Caco-2 (cell line): ENCODE measurements around the gene PRKCQ. TPM values are rescaled to one million over a fixed set of nuclear protein-coding genes. Genes with fewer than 3 reads are reported as not detected.

Source experiments
- BruUV-seq: library from RNA; stranded (reverse); fragments of 400-500 nt; replicated peaks from 2 replicates; lab custom pipeline; 2021; lab: Mats Ljungman, UMichigan
- CTCF ChIA-PET: fragments of 300-600 bp; sonication (Branson Sonifier 250); formaldehyde crosslinking; loops from one replicate; lab custom pipeline; 2022; ENCODE audit warnings: antibody characterized with exemption; lab: Charles Lee
- POLR2A ChIA-PET: fragments of 300-600 bp; sonication (Branson Sonifier 250); formaldehyde crosslinking; loops from one replicate; lab custom pipeline; 2022; ENCODE audit warnings: antibody characterized with exemption; lab: Charles Lee
- DNase-seq, 2 experiments: peaks; one replicate each; pipeline versions ENCODE4 v3.0.0 to v3.0.0-alpha.2; 2020 to 2022
- H3K27me3 ChIP-seq: replicated peaks from 2 replicates; pipeline ENCODE4 v1.6.0; 2011; ENCODE audit warnings: low read length; ENCODE audit not compliant: control insufficient read depth, insufficient read depth
- H3K36me3 ChIP-seq: 2 replicates; pipeline ENCODE4 v1.5.1; 2011; ENCODE audit warnings: low read length; ENCODE audit not compliant: control insufficient read depth, insufficient read depth
- H3K4me1 ChIP-seq: fragments of 250-450 bp; sonication (Bioruptor Pico); 2 replicates; pipeline ENCODE4 v1.5.1; 2020; ENCODE audit warnings: mild to moderate bottlenecking
- H3K4me3 ChIP-seq: 2 replicates; pipeline ENCODE4 v1.5.1; 2011; ENCODE audit warnings: low read depth, mild to moderate bottlenecking, control low read depth, low read length
- H3K9me3 ChIP-seq: fragments of 250-450 bp; sonication (Bioruptor Pico); 2 replicates; pipeline ENCODE4 v1.5.1; 2020; ENCODE audit warnings: mild to moderate bottlenecking, moderate library complexity
- H3K27ac Mint-ChIP-seq: one replicate; pipeline ENCODE4 v1.8.0; 2022; ENCODE audit warnings: mixed read lengths; ENCODE audit not compliant: unreplicated experiment
- H3K27me3 Mint-ChIP-seq: one replicate; pipeline ENCODE4 v1.8.0; 2022; ENCODE audit warnings: mixed read lengths; ENCODE audit not compliant: insufficient read depth, unreplicated experiment
- H3K36me3 Mint-ChIP-seq: one replicate; pipeline ENCODE4 v1.8.0; 2022; ENCODE audit warnings: mild to moderate bottlenecking, mixed read lengths; ENCODE audit not compliant: insufficient read depth, unreplicated experiment
- H3K4me1 Mint-ChIP-seq: one replicate; pipeline ENCODE4 v1.8.0; 2022; ENCODE audit warnings: low read depth, mixed read lengths; ENCODE audit not compliant: unreplicated experiment
- H3K4me3 Mint-ChIP-seq: one replicate; pipeline ENCODE4 v1.8.0; 2022; ENCODE audit warnings: mild to moderate bottlenecking, moderate library complexity, mixed read lengths; ENCODE audit not compliant: unreplicated experiment
- H3K9me3 Mint-ChIP-seq: one replicate; pipeline ENCODE4 v1.8.0; 2022; ENCODE audit warnings: mixed read lengths; ENCODE audit not compliant: unreplicated experiment
- CTCF ChIP-seq, 2 experiments: fragments of 200-600 bp in 1 of 2; IDR thresholded peaks; 1 replicate in 1 of 2; 2 replicates in 1 of 2; pipeline versions ENCODE4 v1.5.1 to v1.8.0; 2011 to 2022; ENCODE audit warnings: antibody characterized with exemption in 1 of 2, control low read depth in 1 of 2, inconsistent platforms in 1 of 2, low read depth in 1 of 2, low read length in 1 of 2, mild to moderate bottlenecking in 1 of 2, moderate library complexity in 1 of 2; ENCODE audit not compliant: insufficient read depth in 1 of 2, severe bottlenecking in 1 of 2, unreplicated experiment in 1 of 2
- intact Hi-C: fragments of 100-400 bp; cut with micrococcal nuclease; formaldehyde crosslinking; loops from one replicate; pipeline ENCODE4 v1.10.0; 2022; ENCODE audit not compliant: unreplicated experiment
- total RNA-seq: library from RNA; stranded (reverse); gene quantifications from 2 replicates; pipeline ENCODE4 v1.2.3, GENCODE V29; 2022

The PRKCQ gene
- total RNA-seq, 1 experiment from 2014 or later = 2.4 TPM

GRCh38 chr10:6622921-6623320 lies 42.8 kb upstream of the PRKCQ start:
- CTCF ChIA-PET = interaction anchor here (1.0 kb wide), 1 partner anchor 42 kb away, joined by 5 read pairs; no protein-coding TSS in a partner anchor
- POLR2A ChIA-PET = no interaction called here

GRCh38 chr10:6621536-6621935 lies 41.5 kb upstream of the PRKCQ start:
- TF ChIP-seq CTCF (IDR thresholded peaks at IDR 0.05; ENCODE audit: insufficient read depth in 1 of 2, low read depth in 1 of 2, low read length in 1 of 2, severe bottlenecking in 1 of 2, unreplicated experiment in 1 of 2) = no peak
- Histone ChIP-seq H3K9me3 (no peaks in the 10 kb centered on the region), H3K27me3 (no peaks in the 10 kb centered on the region), H3K36me3 (no peaks in the 10 kb centered on the region), H3K4me1 (no peaks in the 10 kb centered on the region), H3K4me3 (no peak overlapping the region)
- no peaks in the 10 kb centered on the region for H3K36me3 Mint-ChIP-seq
- no peaks in the 10 kb centered on the region for H3K9me3 Mint-ChIP-seq
- no TSS peak for BruUV-seq
- H3K4me3 Mint-ChIP-seq = no peak overlapping the region
- H3K27ac Mint-ChIP-seq = no peak overlapping the region
- H3K27me3 Mint-ChIP-seq = peaks cover 20% of the 10 kb centered on the region
- POLR2A ChIA-PET = no interaction called here
- DNase-seq = no peak
- CTCF ChIA-PET = no interaction called here
- intact Hi-C loops = no loop called here
- H3K4me1 Mint-ChIP-seq = no peaks in the 10 kb centered on the region

More at GRCh38 chr10:6622921-6623320, 42.8 kb upstream of the PRKCQ start:
- TF ChIP-seq CTCF (IDR thresholded peaks at IDR 0.05; ENCODE audit: insufficient read depth in 1 of 2, low read depth in 1 of 2, low read length in 1 of 2, severe bottlenecking in 1 of 2, unreplicated experiment in 1 of 2) = no peak
- H3K27me3 Mint-ChIP-seq = peaks cover 22% of the 10 kb centered on the region
- Histone ChIP-seq H3K4me1 (no peaks in the 10 kb centered on the region), H3K9me3 (no peaks in the 10 kb centered on the region), H3K36me3 (no peaks in the 10 kb centered on the region), H3K4me3 (no peak overlapping the region), H3K27me3 (no peaks in the 10 kb centered on the region)
- no peaks in the 10 kb centered on the region for H3K4me1 Mint-ChIP-seq
- H3K27ac Mint-ChIP-seq = no peak overlapping the region
- H3K36me3 Mint-ChIP-seq = no peaks in the 10 kb centered on the region
- no peak overlapping the region for H3K4me3 Mint-ChIP-seq
- BruUV-seq = no TSS peak
- no peaks in the 10 kb centered on the region for H3K9me3 Mint-ChIP-seq
- no peak for DNase-seq
- intact Hi-C loops = no loop called here

- DNase-seq = no peak
- no TSS peak for BruUV-seq
- Histone ChIP-seq H3K36me3 (no peaks in the 10 kb centered on the region), H3K27me3 (no peaks in the 10 kb centered on the region), H3K9me3 (no peaks in the 10 kb centered on the region), H3K4me1 (no peaks in the 10 kb centered on the region), H3K4me3 (no peak overlapping the region)
- TF ChIP-seq CTCF (IDR thresholded peaks at IDR 0.05; ENCODE audit: insufficient read depth in 1 of 2, low read depth in 1 of 2, low read length in 1 of 2, severe bottlenecking in 1 of 2, unreplicated experiment in 1 of 2) = no peak
- ChIA-PET POLR2A (no interaction called here), CTCF (no interaction called here)
- intact Hi-C loops = no loop called here
- Mint-ChIP-seq H3K4me3 (no peak overlapping the region), H3K4me1 (no peaks in the 10 kb centered on the region), H3K27ac (no peak overlapping the region), H3K27me3 (peaks cover 12% of the 10 kb centered on the region), H3K36me3 (no peaks in the 10 kb centered on the region), H3K9me3 (no peaks in the 10 kb centered on the region)
Observed at GRCh38 chr10:6619660-6620059, 39.6 kb upstream of the PRKCQ start.
